GM13976 (cell line): ENCODE measurements around the gene PROX2.

ENCODE experiments used
- DNase-seq: peaks from one replicate; pipeline ENCODE4 v3.0.0; 2012; ENCODE audit warnings: low spot score
- CTCF ChIP-seq: IDR thresholded peaks from 2 replicates; pipeline ENCODE4 v1.5.1; 2012; ENCODE audit warnings: borderline replicate concordance, mild to moderate bottlenecking; ENCODE audit not compliant: insufficient read depth; ENCODE audit errors: extremely low read depth, missing control alignments, control extremely low read depth
- in situ Hi-C: fragments of 300-500 bp; cut with MboI; formaldehyde crosslinking; loops from one replicate; pipeline ENCODE4 v1.12.0; 2022; ENCODE audit warnings: low sequenced_read_pairs, mixed read lengths, inconsistent platforms; ENCODE audit not compliant: unreplicated experiment

PROX2 gene

GRCh38 chr14:74915426-74915825 is 39.5 kb upstream of the PROX2 start:
- in situ Hi-C loops: no loop called here
- no peak for TF ChIP-seq CTCF
- DNase-seq: no peak

- peak; percentile 56 for TF ChIP-seq CTCF
- in situ Hi-C loops: no loop called here
- DNase-seq: peak; percentile 75
Observed at GRCh38 chr14:74913986-74914573, 38.1 kb upstream of the PROX2 start.

- in situ Hi-C loops: no loop called here
- DNase-seq: no peak
- TF ChIP-seq CTCF: no peak
Observed at GRCh38 chr14:74913393-74913910, 37.5 kb upstream of the PROX2 start.

- no peak for DNase-seq
- TF ChIP-seq CTCF: no peak
- in situ Hi-C loops: no loop called here
Observed at GRCh38 chr14:74912801-74913200, 36.9 kb upstream of the PROX2 start.

GRCh38 chr14:74912111-74912510 is 36.2 kb upstream of the PROX2 start:
- in situ Hi-C loops: no loop called here
- no peak for DNase-seq
- TF ChIP-seq CTCF: no peak

GRCh38 chr14:74911704-74912103 is 35.8 kb upstream of the PROX2 start:
- in situ Hi-C loops: no loop called here
- no peak for TF ChIP-seq CTCF
- DNase-seq: peak; percentile 21
